DMS53 treated with DMSO at 0.1 percent for 48 hours (cell line): Measurements from ENCODE around the gene TTLL9.

Experiments used
- DNase-seq: peaks from one replicate; lab custom pipeline; 2025; ENCODE audit not compliant: unreplicated experiment; lab: John Stamatoyannopoulos, UW

The TTLL9 gene

GRCh38 chr20:31877684-31878083 is 7.2 kb downstream of the TTLL9 start:
- no peak for DNase-seq

GRCh38 chr20:31879143-31879987 is 8.9 kb downstream of the TTLL9 start:
- peak; percentile 94 for DNase-seq

- no peak for DNase-seq
Measured at GRCh38 chr20:31881945-31882344, 11.5 kb downstream of the TTLL9 start.

- no peak for DNase-seq
Measured at GRCh38 chr20:31883829-31884228, 13.4 kb downstream of the TTLL9 start.

GRCh38 chr20:31890646-31891045 is 20.2 kb downstream of the TTLL9 start:
- no peak for DNase-seq

GRCh38 chr20:31894980-31895675 is 24.7 kb downstream of the TTLL9 start:
- DNase-seq, result no peak

- no peak for DNase-seq
Measured at GRCh38 chr20:31896049-31896448, 25.6 kb downstream of the TTLL9 start.

GRCh38 chr20:31897541-31897940 is 27.1 kb downstream of the TTLL9 start:
- DNase-seq, result no peak

- DNase-seq, result no peak
Measured at GRCh38 chr20:31901615-31902014, 31.2 kb downstream of the TTLL9 start.

- DNase-seq, result no peak
Measured at GRCh38 chr20:31903627-31904386, 33.4 kb downstream of the TTLL9 start.

GRCh38 chr20:31906001-31906400 is 35.6 kb downstream of the TTLL9 start:
- DNase-seq, result no peak

GRCh38 chr20:31907046-31907445 is 36.6 kb downstream of the TTLL9 start:
- DNase-seq, result no peak

GRCh38 chr20:31908016-31908415 is 37.6 kb downstream of the TTLL9 start:
- DNase-seq, result no peak

GRCh38 chr20:31908424-31908823 is 38.0 kb downstream of the TTLL9 start:
- no peak for DNase-seq

- no peak for DNase-seq
Measured at GRCh38 chr20:31909253-31910070, 39.0 kb downstream of the TTLL9 start.

- no peak for DNase-seq
Measured at GRCh38 chr20:31910071-31910803, 39.8 kb downstream of the TTLL9 start.

GRCh38 chr20:31913431-31914157 is 43.2 kb downstream of the TTLL9 start:
- no peak for DNase-seq

- no peak for DNase-seq
Measured at GRCh38 chr20:31914170-31914569, 43.7 kb downstream of the TTLL9 start.

- no peak for DNase-seq
Measured at GRCh38 chr20:31915491-31916280, 45.3 kb downstream of the TTLL9 start.
